Right ventricle myocardium inferior (tissue), 1 donor: ENCODE data around the gene PGM1. TPM values are rescaled to one million over a fixed set of nuclear protein-coding genes. Genes with fewer than 3 reads are reported as not detected.
"Not testable (repeated sequence)": the region's sequence is repeated elsewhere in the genome, so short reads cannot be mapped to it uniquely, and the experiment has no call there.

Experiments
- ATAC-seq: fragments of 200-7000 bp; cut with Tn5 transposase; one replicate; pipeline ENCODE4 v1.9.1; 2020; ENCODE audit warnings: mild to moderate bottlenecking, moderate library complexity
- DNase-seq: peaks from one replicate; pipeline ENCODE4 v3.0.0; 2021; ENCODE audit errors: missing footprints
- intact Hi-C: fragments of 100-400 bp; cut with DNase I; formaldehyde crosslinking; loops from one replicate; pipeline ENCODE4 v1.11.0; 2022
- long read RNA-seq: library from polyadenylated mRNA; unstranded; transcript quantifications from one replicate; pipeline ENCODE4 v2.0.0, GENCODE V29; 2021
- total RNA-seq: library from RNA; stranded (reverse); fragmentation: NEBNext Ultra II Directional; extraction: Animal tissue kit (Norgen Biotek cat#: 25700); gene quantifications from one replicate; pipeline ENCODE4 v1.2.1, GENCODE V29; 2021
- donor health status: DM: no; HTN: yes; CAD: no; lungs with severe emphysema.

PGM1 gene
- 281 TPM for total RNA-seq
- long read RNA-seq, transcript PGM1-202 (11 exons, 2,472 nt), result major isoform, 328 of 350 reads
- long read RNA-seq, partial matches to known transcripts, result 17 of 350 reads
- long read RNA-seq, other reads (novel, unspliced or antisense), result 2 of 350 reads

DNA sequence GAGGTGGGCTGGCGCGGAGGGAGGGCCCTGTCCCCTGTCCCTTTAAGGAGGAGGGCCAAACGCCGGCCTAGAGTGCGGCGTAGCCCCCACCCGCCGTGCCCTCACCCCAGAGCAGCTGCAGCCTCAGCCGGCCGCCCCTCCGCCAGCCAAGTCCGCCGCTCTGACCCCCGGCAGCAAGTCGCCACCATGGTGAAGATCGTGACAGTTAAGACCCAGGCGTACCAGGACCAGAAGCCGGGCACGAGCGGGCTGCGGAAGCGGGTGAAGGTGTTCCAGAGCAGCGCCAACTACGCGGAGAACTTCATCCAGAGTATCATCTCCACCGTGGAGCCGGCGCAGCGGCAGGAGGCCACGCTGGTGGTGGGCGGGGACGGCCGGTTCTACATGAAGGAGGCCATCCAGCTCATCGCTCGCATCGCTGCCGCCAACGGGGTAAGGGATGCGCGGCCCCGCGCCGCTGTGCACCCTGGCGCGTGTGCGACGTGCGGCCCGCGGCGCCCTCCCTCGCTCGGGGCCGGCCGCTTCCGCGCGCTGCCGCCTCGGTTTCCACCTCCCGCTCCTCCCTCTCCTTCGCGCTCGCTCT, at the start of gene PGM1:
PGM1 (plus strand) TSS at position 109 of the 583 bp plus-strand sequence; CDS start at position 187, 78 bp downstream.
- intact Hi-C loops, result no loop called here
- DNase-seq (peak; percentile 91), ATAC-seq (peak; percentile 82)

DNA sequence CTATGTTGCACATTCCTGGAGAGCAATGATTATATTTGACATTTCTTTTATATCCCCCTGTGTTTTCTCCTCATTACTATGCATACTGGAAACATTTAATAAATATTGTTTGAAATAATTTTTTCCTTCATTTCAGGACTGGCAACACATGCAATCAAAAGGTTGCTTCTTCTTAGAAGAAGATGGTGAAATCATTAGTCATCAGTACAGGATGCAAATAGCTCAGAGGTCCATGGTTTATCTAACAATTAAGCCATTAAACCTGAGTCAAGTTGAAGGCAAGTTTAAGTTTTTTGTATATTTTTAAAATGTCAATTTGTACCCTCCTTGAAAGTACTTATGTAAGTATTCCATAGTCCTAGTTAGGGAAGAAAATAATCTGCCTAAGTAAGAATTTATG, 47.4 kb upstream of the PGM1 start:
- ATAC-seq (no peak), DNase-seq (no peak)
- intact Hi-C loops, result no loop called here

DNA sequence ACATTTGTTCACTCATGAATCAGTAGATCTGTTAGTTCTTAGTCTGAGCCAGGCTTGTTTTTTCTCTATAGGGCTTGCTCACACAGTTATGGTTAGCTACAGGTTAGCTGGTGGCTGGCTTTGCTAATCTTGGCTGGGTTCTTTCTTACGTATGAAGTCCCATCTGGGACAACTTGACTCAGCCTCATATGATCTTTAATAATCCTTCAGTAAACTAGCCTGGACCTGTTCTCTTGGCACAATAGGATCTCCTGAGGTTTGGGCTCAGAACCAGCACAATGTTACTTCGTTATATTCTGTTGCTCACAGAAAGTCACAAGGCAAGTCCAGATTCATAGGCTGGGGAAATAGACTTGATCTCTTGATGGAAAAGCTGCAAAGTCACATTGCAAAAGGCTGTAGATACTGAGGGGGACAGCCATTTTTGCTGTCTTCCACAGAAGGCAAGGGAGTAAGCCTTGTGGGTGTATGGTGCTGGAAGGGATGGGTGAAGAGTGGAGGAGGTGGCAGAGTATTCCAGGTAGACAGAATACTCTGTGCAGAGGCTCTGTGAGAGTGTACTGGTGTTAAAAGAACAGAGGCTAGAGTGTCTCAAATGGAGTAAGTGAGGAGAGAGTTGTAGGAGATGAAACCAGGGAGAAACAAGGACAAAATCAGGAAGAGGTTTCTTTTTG, 45.5 kb upstream of the PGM1 start:
- ATAC-seq (peak; percentile 64), DNase-seq (no peak)
- intact Hi-C loops, result no loop called here

DNA sequence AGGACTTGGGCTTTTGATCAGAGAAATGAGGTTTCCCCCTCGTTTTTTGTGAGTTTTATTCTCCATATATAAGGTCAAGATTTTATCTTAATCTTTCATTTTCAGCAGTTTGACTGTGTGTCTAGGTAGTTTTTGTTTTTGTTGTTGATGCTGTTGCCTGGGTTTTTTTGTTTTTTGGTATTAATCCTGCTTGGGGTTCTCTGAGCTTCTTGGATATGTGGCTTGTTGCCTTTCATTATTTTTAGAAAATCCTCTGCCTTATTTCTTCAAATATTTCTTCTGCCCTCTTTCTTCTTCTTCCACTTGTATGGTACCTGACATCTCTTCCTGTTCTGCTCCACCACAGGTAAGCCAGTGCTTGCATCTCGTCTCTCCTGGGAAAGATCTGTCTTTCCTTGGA, 44.9 kb upstream of the PGM1 start:
- intact Hi-C loops, result no loop called here
- ATAC-seq (no peak), DNase-seq (no peak)

DNA sequence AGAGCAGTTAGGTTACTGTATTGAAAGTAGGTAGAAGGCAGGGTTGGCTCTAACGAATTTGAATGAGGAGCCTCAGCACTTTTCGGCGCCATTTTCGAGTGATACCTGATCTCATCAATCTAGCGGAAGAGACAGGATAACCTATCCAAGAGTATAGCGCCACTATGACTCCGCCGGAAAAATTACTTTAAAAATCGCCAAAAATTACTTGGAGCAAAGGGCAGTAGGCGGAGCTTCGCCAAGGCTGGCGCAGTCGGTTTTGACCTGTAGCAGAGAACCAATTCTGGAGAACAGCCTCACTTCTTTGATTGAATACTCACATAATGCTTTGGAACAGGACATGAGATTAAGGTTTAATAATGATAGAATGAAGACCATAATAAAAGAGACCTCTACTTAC, 44.3 kb upstream of the PGM1 start:
- intact Hi-C loops, result no loop called here
- ATAC-seq (no peak), DNase-seq (no peak)

DNA sequence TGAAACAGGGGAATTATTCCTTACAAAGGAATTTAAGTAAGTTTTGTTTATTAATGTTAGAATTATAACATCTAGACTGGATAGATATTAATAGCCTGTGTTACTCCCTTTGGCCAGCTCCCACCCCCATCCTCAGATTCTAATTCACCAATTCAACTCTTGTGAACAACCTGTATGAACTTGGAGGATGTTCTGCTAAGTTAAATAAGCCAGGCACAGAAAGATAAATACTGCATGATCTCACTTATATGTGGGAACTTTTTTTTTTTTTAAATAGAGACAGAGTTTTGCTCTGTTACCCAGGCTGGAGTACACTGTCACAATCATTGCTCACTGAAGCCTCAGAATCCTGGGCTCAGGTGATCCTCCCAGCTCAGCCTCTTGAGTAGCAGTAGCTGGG, 37.7 kb upstream of the PGM1 start:
- DNase-seq (no peak), ATAC-seq (no peak)
- intact Hi-C loops, result no loop called here

DNA sequence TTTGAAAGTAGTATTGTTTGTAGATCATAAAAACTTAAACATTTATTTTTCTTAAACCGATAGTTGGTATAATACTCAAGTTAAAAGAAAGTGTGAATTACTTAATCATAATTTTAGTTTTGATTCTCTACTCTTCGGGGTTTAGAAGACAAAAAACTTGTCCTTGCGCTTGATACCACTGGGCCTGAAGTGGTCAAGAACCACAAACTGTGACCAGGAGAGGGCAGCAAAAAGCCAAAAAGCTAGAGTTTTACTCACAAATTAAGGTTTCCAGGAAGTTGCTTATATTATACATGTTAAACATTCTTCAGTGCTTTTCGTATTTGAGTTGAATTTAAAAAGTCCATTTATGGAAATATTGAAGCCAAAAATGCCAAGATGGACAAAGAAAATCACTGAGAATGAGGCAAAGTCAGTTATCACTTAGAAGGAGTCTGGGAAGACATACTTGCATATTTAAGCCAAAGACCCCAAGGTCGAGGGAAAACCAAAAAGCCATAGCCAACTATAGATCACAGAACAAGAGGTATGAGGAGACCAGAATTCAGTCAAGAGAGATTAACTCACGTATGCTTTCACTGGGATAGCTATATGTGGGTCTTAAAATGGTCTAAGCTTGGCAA, 35.7 kb upstream of the PGM1 start:
- intact Hi-C loops, result loop anchor here (2.0 kb wide), 1 partner anchor 689 kb away; no protein-coding TSS in a partner anchor
- DNase-seq (no peak), ATAC-seq (no peak)

DNA sequence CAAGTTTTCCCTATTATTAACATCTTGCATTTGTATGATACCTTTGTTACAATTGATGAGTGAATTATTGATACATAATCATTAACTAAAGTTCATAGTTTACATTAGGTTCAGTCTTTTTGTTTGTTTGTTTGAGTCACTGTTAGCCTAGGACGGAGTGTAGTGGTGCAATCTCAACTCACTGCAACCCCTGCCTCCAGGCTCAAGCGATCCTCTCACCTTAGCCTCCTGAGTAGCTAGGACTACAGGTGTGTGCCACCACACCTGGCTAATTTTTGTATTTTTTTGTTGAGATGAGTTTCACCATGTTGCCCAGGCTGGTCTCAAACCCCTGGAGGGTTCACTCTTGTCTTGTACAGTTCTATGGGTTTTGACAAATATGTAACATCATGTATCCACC, 33.9 kb upstream of the PGM1 start:
- no peak for ATAC-seq
- DNase-seq, result no peak
- intact Hi-C loops, result no loop called here

DNA sequence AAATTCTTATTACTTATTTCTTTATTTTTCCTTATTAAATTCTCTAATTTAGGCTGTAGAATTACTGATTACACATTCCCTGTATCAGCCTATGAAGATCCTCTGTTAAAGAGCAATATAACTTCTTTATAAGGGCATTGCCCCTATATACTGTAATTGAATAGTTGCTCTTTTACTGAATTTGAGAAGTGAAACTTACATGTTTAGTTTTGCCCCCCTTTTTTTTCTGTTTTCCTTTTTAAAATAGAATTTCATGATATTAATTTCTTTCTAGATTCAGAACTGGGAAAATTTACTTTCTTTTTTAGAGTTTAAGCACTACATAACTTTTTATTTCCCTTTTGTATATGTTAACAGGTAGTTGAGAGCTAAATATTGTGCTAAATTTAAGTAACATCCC, 29.5 kb upstream of the PGM1 start:
- intact Hi-C loops, result no loop called here
- no peak for ATAC-seq

DNA sequence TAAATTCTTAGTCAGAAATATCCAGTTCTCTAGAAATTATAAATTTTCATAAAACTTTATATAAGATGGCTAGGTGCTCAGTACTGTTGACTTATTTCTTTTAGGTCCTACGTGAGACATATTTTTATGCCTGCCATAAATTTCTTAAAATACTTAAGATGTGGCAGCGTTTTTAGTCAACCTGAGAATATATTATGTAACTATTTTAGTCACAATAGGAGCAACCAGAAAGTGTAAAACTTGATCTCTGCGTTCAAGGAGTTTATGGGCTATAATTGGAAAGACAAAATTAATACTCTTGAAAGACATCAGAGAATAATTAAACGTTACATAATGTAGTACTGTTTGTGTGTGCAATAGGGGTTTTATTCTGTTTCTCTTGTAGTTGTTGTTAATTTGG, 24.1 kb upstream of the PGM1 start:
- DNase-seq, result no peak
- no peak for ATAC-seq
- intact Hi-C loops, result no loop called here

More for the DNA sequence above, 29.5 kb upstream of the PGM1 start:
- no peak for DNase-seq

DNA sequence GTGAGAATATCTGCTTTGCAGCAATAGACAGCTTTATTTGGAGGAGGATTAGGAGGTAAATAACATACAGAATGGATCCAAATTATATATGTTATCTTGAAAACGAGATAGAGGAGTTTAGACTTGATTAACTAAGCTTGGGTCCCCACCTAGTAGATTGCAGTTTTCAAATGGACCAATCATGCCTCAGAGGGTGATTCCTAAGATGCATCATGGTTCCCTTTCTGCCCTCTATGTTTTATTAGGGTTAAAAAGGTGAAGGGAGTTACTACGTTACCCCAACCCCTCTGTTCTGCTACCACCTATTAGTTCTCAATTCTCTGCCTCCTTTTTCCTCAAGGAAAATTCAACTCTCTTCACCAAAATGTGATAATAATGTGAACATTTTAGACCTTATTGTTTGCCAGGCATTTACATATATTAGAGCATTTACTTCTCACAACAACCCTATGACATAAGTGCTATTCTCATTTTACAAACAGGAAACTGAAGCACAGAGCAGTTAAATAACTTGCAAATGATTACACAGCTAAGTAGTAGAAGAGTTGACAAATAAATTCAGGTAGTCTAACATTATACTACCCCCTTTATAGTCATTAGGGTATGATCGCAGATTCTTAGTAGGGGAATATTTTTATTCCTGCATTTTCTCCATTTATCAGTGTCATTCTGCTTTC, 23.4 kb upstream of the PGM1 start:
- no peak for DNase-seq
- intact Hi-C loops, result no loop called here
- ATAC-seq, result no peak

DNA sequence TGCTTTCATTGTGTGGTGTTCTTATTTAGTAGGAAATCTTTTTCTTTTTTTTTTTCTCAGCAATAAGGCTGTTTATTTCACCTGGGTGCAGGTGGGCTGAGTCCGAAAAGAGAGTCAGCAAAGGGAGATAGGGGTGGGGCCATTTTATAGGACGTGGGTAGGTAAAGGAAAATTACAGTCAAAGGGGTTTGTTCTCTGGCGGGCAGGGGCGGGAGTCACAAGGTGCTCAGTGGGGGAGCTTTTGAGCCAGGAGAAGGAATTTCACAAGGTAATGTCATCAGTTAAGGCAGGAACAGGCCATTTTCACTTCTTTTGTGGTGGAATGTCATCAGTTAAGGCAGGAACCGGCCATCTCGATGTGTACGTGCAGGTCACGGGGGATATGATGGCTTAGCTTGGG, 20.5 kb upstream of the PGM1 start:
- DNase-seq, ATAC-seq, intact Hi-C loops: not testable (repeated sequence)

DNA sequence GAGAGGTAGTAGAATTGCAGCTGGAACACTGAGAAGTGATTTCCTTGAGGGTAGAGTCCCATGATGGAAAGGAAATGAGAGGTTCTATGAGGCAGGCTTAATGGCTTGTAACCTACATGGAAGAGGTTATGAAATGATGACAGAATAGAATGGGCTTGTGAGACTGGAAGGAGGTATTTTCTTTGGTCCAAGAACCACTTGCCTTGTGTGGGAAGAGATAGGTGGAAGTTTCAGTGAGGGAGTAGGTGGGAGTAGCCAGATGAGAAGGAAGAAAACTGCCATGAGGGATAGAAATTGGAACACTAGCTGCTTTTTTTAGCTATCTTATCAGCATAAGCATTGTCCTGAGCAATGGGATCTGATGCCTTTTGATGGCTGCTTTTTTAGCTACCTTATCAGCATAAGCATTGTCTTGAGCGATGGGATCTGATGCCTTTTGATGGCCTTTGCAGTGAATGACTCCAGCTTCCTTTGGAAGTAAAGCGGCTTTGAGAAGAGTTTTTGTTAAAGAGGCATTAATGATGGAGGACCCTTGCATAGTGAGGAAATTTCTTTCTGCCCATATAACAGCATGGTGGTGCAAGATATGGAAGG, 18.9 kb upstream of the PGM1 start:
- intact Hi-C loops, DNase-seq, ATAC-seq: not testable (repeated sequence)

DNA sequence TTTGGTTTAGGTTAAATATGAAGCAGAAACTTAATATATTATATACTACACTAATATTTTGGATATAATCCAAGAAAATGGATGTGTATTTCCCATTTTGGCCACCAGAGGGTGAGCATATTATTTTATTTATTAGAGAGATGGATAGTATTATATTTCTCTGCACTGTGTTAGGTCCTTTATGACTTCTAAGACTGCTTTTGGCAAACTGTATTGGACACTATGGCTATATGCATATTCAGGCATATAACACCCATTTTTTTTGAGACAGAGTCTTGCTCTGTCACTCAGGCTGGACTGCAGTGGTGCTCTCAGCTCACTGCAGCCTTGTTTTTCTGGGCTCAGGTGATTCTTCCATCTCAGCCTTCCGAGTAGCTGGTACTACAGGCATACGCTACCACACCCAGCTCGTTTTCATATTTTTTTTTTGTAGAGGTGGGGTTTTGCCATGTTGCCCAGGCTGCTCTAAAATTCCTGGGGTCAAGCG, 17.8 kb upstream of the PGM1 start:
- no peak for DNase-seq
- intact Hi-C loops, result loop anchor here (5.0 kb wide), 2 partner anchors 42 to 672 kb away; no protein-coding TSS in a partner anchor
- ATAC-seq, result no peak

DNA sequence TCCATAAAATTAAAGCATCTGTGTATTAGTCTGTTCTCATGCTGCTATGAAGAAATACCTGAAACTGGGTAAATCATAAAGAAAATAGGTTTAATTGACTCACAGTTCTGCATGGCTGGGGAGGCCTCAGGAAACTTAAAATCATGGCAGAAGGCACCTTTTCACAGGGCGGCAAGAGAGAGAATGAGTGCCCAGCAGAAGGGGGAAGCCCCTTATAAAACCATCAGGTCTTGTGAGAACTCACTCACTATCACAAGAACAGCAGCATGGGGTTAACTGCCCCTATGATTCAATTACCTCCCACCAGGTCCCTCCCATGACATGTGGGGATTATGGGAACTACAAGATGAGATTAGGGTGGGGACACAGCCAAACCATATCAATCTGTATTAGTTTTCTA, 6.9 kb upstream of the PGM1 start:
- ATAC-seq, DNase-seq, intact Hi-C loops: not testable (repeated sequence)

DNA sequence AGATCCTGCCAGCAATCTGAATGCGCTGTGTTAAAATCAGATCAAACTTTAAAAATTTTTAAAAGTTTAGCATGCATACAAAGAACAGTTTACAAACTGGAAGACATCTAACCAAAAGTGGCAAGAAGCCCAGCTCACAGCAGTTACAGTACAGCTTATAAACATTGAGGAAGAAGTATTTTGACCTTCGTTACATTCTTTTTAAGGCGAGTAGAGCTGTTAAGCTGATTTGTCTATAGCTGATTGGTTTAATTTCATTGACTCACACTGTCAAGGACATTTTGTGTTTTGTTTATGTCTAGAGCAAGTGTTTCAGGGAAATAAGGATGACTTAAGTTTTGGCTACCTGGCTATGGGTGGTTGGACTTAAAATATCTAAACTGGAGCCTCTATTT, 3.0 kb upstream of the PGM1 start:
- intact Hi-C loops, result no loop called here
- ATAC-seq, result no peak
- no peak for DNase-seq

DNA sequence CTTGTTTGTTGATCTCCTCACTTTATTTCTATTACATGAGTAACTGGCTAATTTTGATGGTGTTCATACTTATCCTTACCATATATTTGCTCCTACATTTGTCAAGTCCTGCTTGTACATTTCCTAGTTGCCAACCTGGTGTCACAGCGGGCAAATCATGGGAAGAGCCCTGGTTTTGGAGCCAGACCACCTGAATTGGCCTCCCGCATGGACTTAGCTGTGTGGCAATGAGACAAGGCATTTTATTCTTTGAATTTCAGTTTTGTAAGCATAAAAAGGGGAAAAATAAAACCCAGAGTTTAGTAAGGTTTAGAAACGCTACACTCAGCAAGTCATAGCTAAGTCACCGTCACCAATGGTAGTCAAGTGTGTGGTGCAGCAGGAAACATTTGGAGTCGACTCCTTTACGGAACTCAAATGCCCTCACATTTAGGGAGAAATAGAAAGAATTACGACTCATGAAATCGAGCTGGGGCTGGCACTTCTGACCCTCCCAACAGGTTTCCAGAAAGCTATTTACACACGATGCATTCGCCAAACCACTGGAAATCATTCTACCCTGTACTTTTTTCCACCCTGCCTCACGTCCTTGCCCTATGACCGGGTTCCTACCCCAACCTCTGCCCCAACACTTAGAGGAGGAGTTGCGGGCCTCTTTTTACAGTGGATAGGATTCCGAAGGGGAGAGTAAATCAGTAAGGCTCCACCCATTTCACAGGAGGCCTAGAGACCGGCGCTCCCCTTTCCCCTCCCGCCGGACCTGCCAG, 492 bp upstream of the PGM1 start:
- intact Hi-C loops, result no loop called here
- ATAC-seq, result no peak
- DNase-seq, result no peak

DNA sequence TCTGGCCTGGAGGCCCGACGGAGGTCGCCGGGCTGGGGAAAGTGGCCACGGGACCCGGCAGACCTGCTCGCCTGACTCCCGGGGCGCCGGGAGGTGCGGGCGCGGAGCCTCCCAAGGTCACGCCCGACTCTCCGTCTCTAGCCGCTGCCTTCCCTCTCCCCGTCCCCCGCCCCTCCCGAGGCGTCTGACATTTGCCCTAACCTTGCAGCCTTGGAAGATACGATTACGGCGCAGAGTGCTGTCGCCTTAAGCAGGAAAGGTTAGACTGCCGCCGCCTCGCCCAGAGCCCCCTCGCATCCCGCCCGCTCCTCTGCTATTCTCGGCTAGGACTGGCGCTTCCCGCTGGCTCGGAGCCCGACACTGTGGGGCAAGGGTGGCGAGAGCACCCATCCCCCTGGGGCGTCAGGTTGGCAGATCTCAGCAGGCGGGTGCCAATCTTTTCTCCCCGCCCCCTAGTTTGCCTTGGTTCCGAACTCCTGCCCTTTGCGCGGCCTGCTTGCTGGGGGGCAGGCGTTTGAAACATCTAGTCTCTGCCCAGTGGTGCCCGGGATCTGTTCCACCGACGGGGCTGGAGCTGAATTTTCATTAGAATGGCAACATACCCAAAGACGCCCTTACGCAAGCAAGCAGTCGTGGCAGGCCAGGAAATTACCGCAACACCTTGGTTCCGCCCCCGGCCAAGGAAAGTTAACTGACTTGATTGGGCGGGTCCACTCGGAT, 835 bp downstream of the PGM1 start:
- intact Hi-C loops, result no loop called here
- DNase-seq (peak; percentile 88), ATAC-seq (peak; percentile 77)
